Activated CD4-positive, alpha-beta T cell treated with anti-CD3 and anti-CD28 coated beads for 24 hours (primary cell): ENCODE results near the gene OVOL2.
"Not testable (repeated sequence)": the region's sequence is repeated elsewhere in the genome, so short reads cannot be mapped to it uniquely, and the experiment has no call there.

Experiments used
- DNase-seq, 2 donors: peaks; one replicate each; pipeline ENCODE4 v3.0.0-alpha.2; 2020; ENCODE audit warnings: low read depth in 2 of 2

OVOL2 gene

DNA sequence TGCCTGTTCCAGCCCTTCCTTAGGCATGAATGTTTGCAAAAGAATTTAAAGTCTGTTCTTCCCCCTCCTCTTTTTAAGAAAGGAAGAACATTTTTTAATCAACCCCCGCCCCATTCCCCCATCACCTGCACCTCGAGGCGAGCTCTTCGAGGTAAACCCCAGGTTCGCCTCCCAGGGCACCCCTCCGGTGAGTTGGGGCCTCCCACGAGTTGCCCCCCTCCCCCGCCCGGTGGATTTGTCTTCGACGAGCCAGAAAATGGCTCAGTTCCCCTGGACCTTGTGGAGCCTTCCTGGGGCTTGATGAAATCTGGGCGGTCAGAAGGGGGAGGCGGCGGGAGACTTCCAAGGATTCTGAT, 256 bp upstream of the OVOL2 start:
- no peak for DNase-seq

- no peak for DNase-seq
Measured at GRCh38 chr20:18056174-18057100, 1.3 kb downstream of the OVOL2 start.

DNA sequence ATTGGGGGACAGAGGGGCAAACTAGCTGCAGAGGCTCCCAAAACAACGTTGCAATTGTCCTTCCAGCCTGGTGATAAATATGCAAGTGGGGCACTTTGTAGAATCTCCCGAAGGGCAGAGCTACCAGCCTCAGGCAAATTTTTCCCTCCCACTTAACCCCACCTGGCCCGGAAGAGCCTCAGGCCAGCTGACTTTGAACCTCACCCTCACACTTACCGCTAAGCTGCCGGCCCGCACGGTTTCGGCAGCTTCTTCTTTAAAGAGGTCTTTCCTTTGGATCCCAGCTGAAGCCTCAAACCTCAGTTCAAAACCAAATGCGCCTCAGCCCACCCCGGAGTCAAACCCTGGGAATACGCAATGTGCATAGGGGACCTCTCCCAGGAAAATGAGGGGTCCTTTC, 2.5 kb downstream of the OVOL2 start:
- DNase-seq, result no peak

- DNase-seq, result no peak
Measured at GRCh38 chr20:18052856-18053255, 4.9 kb downstream of the OVOL2 start.

GRCh38 chr20:18050628-18051027, 7.1 kb downstream of the OVOL2 start:
- no peak for DNase-seq

- DNase-seq, result no peak
Measured at GRCh38 chr20:18048176-18048575, 9.5 kb downstream of the OVOL2 start.

GRCh38 chr20:18046535-18046934, 11.2 kb downstream of the OVOL2 start:
- DNase-seq, result no peak

- no peak for DNase-seq
Measured at GRCh38 chr20:18042229-18042628, 15.5 kb downstream of the OVOL2 start.

- no peak for DNase-seq
Measured at GRCh38 chr20:18041462-18041861, 16.3 kb downstream of the OVOL2 start.

- DNase-seq, result no peak
Measured at GRCh38 chr20:18039063-18039462, 18.7 kb downstream of the OVOL2 start.

DNA sequence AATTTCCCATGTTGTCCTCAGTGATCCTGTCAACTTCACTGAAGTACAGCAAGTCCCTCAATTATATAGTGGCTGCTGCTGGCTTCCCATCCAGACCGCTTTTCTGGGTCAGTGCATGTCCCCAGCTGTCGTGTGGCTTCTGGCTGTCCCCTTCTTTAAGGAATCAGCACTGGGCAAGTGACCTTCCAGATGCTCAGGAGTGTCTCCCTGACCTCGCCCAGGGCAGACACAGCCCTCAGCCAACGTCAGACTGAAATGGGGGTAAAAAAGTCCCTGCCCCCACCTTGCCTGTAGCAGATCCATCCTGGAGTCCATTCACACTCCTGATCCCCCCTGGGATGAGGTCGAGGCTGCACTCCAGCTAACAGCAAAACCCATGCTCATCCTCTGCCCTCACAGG, 23.7 kb downstream of the OVOL2 start:
- DNase-seq, result no peak

GRCh38 chr20:18032977-18033892, 24.5 kb downstream of the OVOL2 start:
- no peak for DNase-seq

DNA sequence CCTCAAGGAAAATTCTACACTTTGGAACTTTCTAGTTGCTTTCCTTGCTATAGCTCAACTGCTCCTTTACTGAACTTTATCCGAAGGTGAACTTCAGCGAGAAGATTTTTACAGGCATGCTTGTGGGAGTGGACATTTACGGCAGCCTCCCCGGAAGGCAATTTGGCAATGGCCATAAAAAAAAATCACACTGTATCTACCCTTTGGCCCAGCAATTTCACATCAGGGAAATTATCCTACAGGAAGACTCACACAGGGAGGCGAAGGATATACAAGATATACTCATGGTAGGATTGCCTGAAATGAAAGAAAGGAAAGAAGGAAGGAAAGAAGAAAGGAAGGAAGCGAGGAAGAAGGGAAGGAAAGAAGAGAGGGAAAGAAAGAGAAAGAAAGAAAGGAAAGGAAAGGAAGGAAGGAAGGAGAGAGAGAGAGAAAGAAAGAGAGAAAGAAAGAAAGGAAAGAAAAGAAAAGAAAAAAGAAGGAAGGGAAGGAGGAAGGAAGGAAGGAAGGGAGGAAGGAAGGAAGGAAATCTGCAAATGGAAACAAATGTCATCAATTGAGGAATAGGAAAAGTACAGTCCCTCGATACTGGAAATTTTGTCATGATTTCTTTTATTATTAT, 25.7 kb downstream of the OVOL2 start:
- DNase-seq, result no peak

DNA sequence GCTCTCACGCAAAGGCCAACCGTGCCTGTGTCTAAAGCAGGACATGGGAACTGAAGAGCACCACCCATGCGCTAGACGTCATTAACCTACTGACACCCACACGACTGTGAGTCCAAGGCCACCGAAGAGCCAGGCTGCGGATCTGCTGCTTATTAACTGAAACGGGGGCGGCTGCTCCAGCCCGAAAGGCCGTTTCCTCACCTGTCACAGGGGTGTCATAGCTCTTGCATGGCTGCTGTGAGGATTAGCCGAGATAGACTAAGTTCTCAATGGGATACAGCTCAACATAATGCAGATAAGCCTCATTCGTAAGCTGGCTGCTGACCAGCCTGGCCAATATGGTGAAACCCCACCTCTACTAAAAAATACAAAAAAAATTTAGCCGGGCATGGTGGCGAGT, 26.7 kb downstream of the OVOL2 start:
- DNase-seq, result no peak

GRCh38 chr20:18030020-18030419, 27.7 kb downstream of the OVOL2 start:
- DNase-seq, result no peak

DNA sequence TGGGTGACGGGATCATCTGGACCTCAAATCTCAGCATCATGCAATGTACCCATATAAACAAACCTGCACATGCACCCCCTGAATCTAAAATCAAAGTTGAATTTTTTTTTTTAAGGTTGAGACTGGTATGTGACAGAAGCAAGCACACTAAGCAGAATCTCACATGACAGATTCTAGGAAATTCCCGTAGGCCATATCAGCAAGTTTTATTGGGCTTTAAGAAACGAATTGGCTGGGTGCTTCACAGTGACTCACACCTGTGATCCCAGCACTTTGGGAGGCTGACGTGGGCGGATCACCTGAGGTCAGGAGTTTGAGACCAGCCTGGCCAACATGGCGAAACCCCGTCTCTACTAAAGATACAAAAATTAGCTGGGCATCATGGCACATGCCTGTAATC, 30.7 kb downstream of the OVOL2 start:
- DNase-seq, result not testable (repeated sequence)

DNA sequence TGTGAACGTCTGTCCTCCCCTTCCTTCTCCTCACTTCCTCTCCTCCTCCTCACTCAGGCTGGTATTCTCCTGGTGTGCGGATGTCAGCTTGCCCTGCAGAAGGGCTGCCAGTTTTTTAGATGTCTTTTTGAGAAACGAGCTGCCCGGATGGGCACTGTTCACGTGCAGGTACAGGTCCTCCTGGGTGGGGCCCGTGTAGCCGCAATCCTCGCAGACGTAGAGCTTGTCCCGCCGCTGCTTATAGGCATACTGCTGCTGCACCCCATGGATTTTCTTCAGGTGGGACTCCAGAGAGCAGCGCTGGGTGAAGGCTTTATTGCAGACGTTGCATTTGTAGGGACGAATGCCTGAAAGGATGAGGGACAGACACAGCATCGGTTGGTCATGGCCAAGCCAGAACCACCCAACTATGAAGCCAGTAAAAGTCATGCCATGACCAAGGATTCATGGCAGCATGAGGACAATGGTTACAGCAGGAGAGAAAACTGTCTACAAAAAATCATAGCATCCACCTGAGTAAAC, 33.0 kb downstream of the OVOL2 start:
- DNase-seq, result no peak

GRCh38 chr20:18020931-18021330, 36.8 kb downstream of the OVOL2 start:
- DNase-seq, result no peak

DNA sequence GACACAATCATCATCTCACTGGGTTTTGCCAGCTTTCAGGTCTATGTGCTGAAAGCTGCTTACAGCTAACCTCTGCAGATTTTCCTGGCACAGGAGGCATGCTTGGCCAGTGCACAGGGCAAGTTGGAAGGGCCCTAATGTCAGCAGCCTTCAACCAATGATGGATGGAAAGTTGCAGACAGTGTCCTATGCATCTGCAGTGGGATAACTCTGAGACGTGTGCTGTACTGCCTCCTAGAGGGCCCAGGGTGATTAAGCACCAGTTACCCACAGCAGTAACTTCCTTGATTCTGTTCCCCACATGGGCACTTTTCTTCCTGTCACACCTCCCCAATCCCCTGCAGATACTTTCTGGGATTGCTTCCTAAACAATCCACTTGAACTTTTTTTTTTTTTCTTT, 38.6 kb downstream of the OVOL2 start:
- no peak for DNase-seq

DNA sequence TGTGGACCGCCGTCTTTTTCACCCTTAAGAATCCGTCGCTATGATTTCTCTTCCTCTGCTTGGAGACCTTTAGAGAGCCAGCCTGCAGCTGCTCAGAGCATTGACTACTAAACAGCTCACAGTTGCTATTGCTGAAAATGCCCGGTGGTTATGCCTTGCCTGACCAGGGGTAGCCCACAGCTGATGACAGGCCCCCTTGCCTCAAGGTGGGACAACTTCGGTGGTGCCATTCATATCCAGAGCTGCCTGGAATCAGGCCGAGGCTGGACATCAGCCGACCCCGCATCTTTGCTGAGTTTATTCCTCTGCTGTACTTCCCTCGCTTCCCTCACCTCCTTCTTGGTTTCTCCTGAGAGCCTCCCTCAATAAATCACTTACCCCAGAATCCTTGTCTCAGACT, 39.6 kb downstream of the OVOL2 start:
- no peak for DNase-seq

DNA sequence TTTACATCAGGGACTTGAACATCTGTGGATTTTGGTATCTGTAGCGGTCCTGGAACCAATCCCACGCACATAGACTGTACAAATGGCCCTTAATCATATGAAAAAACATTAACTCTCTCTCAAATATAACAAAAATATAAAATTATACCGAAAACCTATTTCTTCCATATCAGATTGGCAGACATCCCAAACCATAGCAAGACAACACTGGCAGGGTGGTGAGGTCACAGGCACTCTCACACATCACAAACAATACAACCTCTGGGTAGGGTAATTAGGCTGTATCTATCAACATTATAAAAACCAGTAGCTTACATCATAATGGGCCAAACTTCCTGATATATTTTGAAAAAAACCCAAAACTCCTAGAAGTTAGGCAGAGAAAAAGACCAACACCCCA, 40.9 kb downstream of the OVOL2 start:
- no peak for DNase-seq

DNA sequence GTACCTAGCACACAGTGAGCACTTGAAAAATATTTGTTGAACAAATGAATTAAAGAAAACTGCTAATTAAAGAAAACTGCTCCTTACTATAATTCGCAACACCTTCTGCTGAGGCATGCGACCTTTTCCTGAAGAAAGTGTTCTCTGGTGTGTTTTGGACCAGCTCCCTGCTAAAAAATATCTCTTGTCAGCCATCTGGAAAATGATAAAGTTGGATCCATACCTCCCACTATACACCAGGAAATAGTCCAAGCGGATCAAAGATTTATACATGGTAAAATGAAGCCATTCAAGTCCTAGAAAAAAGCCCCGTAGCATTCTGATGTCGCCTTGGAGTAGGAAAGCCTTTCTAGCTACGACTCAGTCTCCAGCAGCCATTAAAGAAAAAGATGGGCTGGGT, 43.3 kb downstream of the OVOL2 start:
- no peak for DNase-seq
